Transverse colon (tissue), 4 donors: ENCODE data around the gene IDH3G. TPM values are rescaled to one million over a fixed set of nuclear protein-coding genes. Genes with fewer than 3 reads are reported as not detected.

Experiments used
- DNase-seq: peaks from one replicate; pipeline ENCODE4 v3.0.0-alpha.2; 2019
- H3K27ac ChIP-seq, 4 donors: fragments of 200-600 bp; sonication (generic); 2 replicates each; pipeline ENCODE4 v1.5.1; 2016 to 2018; ENCODE audit warnings: inconsistent platforms in 4 of 4
- H3K27me3 ChIP-seq: fragments of 200-600 bp; sonication (generic); 2 replicates; pipeline ENCODE4 v1.5.1; 2017; ENCODE audit warnings: inconsistent platforms
- H3K36me3 ChIP-seq, 4 donors: fragments of 200-600 bp; sonication (generic); 2 replicates each; pipeline ENCODE4 v1.5.1; 2017 to 2019; ENCODE audit warnings: inconsistent platforms in 4 of 4
- H3K4me1 ChIP-seq, 4 donors: fragments of 200-600 bp; sonication (generic); 2 replicates each; pipeline ENCODE4 v1.5.1; 2017 to 2020; ENCODE audit warnings: inconsistent platforms in 4 of 4
- H3K4me3 ChIP-seq, 4 donors: fragments of 200-600 bp; sonication (generic); 1 replicate in 1 of 4; 2 replicates in 3 of 4; pipeline versions ENCODE4 v1.5.1 to v1.6.1; 2017 to 2019; ENCODE audit warnings: inconsistent platforms in 4 of 4
- H3K9me3 ChIP-seq, 2 donors: fragments of 200-600 bp; sonication (generic); 2 replicates each; pipeline ENCODE4 v1.5.1; 2017 to 2019; ENCODE audit warnings: inconsistent platforms in 2 of 2
- CTCF ChIP-seq, 5 experiments: fragments of 200-600 bp in 3 of 5; fragments of 450-650 bp in 2 of 5; sonication (generic) in 3 of 5; IDR thresholded peaks; 1 replicate in 2 of 5; 2 replicates in 3 of 5; pipeline ENCODE4 v1.5.1; 2016 to 2017; ENCODE audit warnings: antibody characterized with exemption in 5 of 5, inconsistent platforms in 3 of 5, mild to moderate bottlenecking in 2 of 5, moderate library complexity in 1 of 5
- EP300 ChIP-seq: sonication (generic); formaldehyde crosslinking; IDR thresholded peaks from one replicate; pipeline ENCODE4 v1.6.1; 2017; ENCODE audit warnings: antibody characterized with exemption, low read depth
- POLR2A ChIP-seq: fragments of 450-650 bp; IDR thresholded peaks from one replicate; pipeline ENCODE4 v1.6.1; 2016; ENCODE audit warnings: antibody characterized with exemption, mild to moderate bottlenecking, moderate library complexity
- POLR2AphosphoS5 ChIP-seq, 3 donors: sonication (generic); formaldehyde crosslinking; IDR thresholded peaks; one replicate each; pipeline ENCODE4 v1.6.1; 2016; ENCODE audit warnings: antibody characterized with exemption in 3 of 3
- WGBS, 2 donors: methylation state at CpG; one replicate each; pipeline ENCODE4 v1.1.5; 2018; ENCODE audit warnings: low coverage in 1 of 2; 5-methylcytosine and 5-hydroxymethylcytosine counted together
- in situ Hi-C, 4 donors: fragments of 200-750 bp; cut with MboI; loops; one replicate each; pipeline versions ENCODE4 v1.15.0 to v1.15.1; 2017; ENCODE audit warnings: low sequenced_read_pairs in 3 of 4, low pct_ligation_motif_present in 1 of 4, low pct_unique_long_range_greater_than_20kb in 1 of 4
- intact Hi-C: fragments of 100-400 bp; cut with DNase I; formaldehyde crosslinking; loops from one replicate; pipeline ENCODE4 v1.15.1; 2023; ENCODE audit warnings: low total_unique reads
- total RNA-seq, 4 donors: library from RNA; depleted of rRNA; stranded (reverse); fragments of >200 nt; gene quantifications; one replicate each; pipeline ENCODE4 v1.1.0, GENCODE V29; 2016

IDH3G gene
- total RNA-seq, 4 donors from 2014 or later: 77.5 to 203 (median 117) TPM

- Histone ChIP-seq H3K27ac (peak within 1 kb of the TSS; percentile 64 to 80 (median 79)), H3K27me3 (peaks cover 3% of the 10 kb centered on the region), H3K4me3 (peak within 1 kb of the TSS in 1 of 4 donors; percentile 13), H3K36me3 (no peaks in the 10 kb centered on the region), H3K9me3 (no peaks in the 10 kb centered on the region), H3K4me1 (peaks cover 4 to 21% (median 11%) of the 10 kb centered on the region in 4 donors)
- intact Hi-C loops: no loop called here
- no peak for DNase-seq
- 55% methylated on average over 5 of the region's 52 CpGs; no CpG with 5 or more reads in 1 of the 2 donors for WGBS, 2 donors
- in situ Hi-C loops: loop anchor here in 1 of 4 donors (25.0 kb wide), 1 partner anchor 156 kb away; the partner anchor contains the start of genes ARHGAP4, NAA10 and RENBP
- TF ChIP-seq CTCF (IDR thresholded peaks at IDR 0.05) (no peak), POLR2A (no peak), EP300 (no peak), POLR2AphosphoS5 (IDR thresholded peaks at IDR 0.05) (no peak)
Measured at GRCh38 chrX:153780678-153781427, 13.3 kb downstream of the IDH3G start, which contains the start of gene SRPK3. Gene SRPK3, plus strand, starts transcription at chrX:153781041. Its CDS starts 46 bp downstream, at chrX:153781087.

GRCh38 chrX:153779891-153780677, 14.1 kb downstream of the IDH3G start:
- 73% methylated on average over 15 of the region's 18 CpGs; no CpG with 5 or more reads in 1 of the 2 donors for WGBS, 2 donors
- DNase-seq: no peak
- no peak overlapping the region for H3K4me3 ChIP-seq
- peaks cover 4 to 21% (median 11%) of the 10 kb centered on the region in 4 donors for H3K4me1 ChIP-seq
- H3K27me3 ChIP-seq: peaks cover 3% of the 10 kb centered on the region
- TF ChIP-seq EP300 (no peak), CTCF (IDR thresholded peaks at IDR 0.05) (no peak), POLR2A (no peak), POLR2AphosphoS5 (IDR thresholded peaks at IDR 0.05) (no peak)
- H3K27ac ChIP-seq: peak overlapping the region; percentile 64 to 80 (median 79)
- no peaks in the 10 kb centered on the region for H3K9me3 ChIP-seq
- in situ Hi-C loops (loop anchor here in 1 of 4 donors (25.0 kb wide), 1 partner anchor 157 kb away; the partner anchor contains the start of genes ARHGAP4, NAA10 and RENBP), intact Hi-C loops (no loop called here)
- no peaks in the 10 kb centered on the region for H3K36me3 ChIP-seq

- no peak overlapping the region for H3K27ac ChIP-seq
- 84% methylated on average over 7 of the region's 16 CpGs; no CpG with 5 or more reads in 1 of the 2 donors for WGBS, 2 donors
- in situ Hi-C loops: loop anchor here in 1 of 4 donors (25.0 kb wide), 1 partner anchor 159 kb away; the partner anchor contains the start of genes ARHGAP4, NAA10 and RENBP
Measured at GRCh38 chrX:153778684-153779101, 15.5 kb downstream of the IDH3G start.

More at GRCh38 chrX:153778684-153779101, 15.5 kb downstream of the IDH3G start:
- no peak for DNase-seq
- peaks cover 4 to 21% (median 11%) of the 10 kb centered on the region in 4 donors for H3K4me1 ChIP-seq
- no peak overlapping the region for H3K4me3 ChIP-seq
- H3K27me3 ChIP-seq: peaks cover 3% of the 10 kb centered on the region
- no peaks in the 10 kb centered on the region for H3K9me3 ChIP-seq
- TF ChIP-seq EP300 (no peak), CTCF (IDR thresholded peaks at IDR 0.05) (no peak), POLR2AphosphoS5 (IDR thresholded peaks at IDR 0.05) (no peak), POLR2A (no peak)
- H3K36me3 ChIP-seq: no peaks in the 10 kb centered on the region
- intact Hi-C loops: no loop called here
